ENCODE data around the gene ORAI2. TPM values are rescaled to one million over a fixed set of nuclear protein-coding genes. Genes with fewer than 3 reads are reported as not detected.

The ORAI2 gene
- total and polyA plus RNA-seq, 10 of the 15 experiments (the other 5 are each of a cell fraction or from before 2014, with no cell fraction given), result 5.8 to 111 (median 46.9) TPM

GRCh38 chr7:102387064-102387463, 46.3 kb upstream of the ORAI2 start:
- BruUV-seq (replicated peaks), result no TSS peak
- POLR2A ChIA-PET, result interaction anchor here (0.6 to 1.6 kb wide), 3 partner anchors 94 to 411 kb away, joined by 3 to 6 read pairs (median 4); no protein-coding TSS in a partner anchor

More at GRCh38 chr7:102387064-102387463, 46.3 kb upstream of the ORAI2 start:
- Histone ChIP-seq H3K4me2 (ENCODE audit: control insufficient read depth, insufficient read depth) (no peak overlapping the region), H2AFZ (ENCODE audit: control insufficient read depth, low read depth, low read length) (no peak overlapping the region), H4K20me1 (ENCODE audit: control insufficient read depth, insufficient read depth) (no peaks in the 10 kb centered on the region), H3K9me3 (replicated peaks; ENCODE audit: control insufficient read depth, insufficient read depth, low read length) (no peaks in the 10 kb centered on the region), H3K9ac (ENCODE audit: control insufficient read depth, insufficient read depth, low read length) (no peak overlapping the region), H3K27ac (ENCODE audit: control insufficient read depth, insufficient read depth) (no peak overlapping the region), H3K27me3 (replicated peaks in 1 of 2; ENCODE audit: control insufficient read depth in 2 of 2, insufficient read depth in 2 of 2, low read length in 1 of 2) (no peaks in the 10 kb centered on the region), H3K4me3 (no peak overlapping the region), H3K4me1 (ENCODE audit: control insufficient read depth, insufficient read depth, low read length) (peaks cover 9% of the 10 kb centered on the region), H3K36me3 (ENCODE audit: control insufficient read depth in 2 of 2, insufficient read depth in 2 of 2, low read length in 1 of 2) (peaks cover 3 to 14% of the 10 kb centered on the region in 2 experiments), H3K79me2 (ENCODE audit: control insufficient read depth, insufficient read depth, low read length) (peaks cover 4% of the 10 kb centered on the region)
- FAIRE-seq, result no peak
- ChIA-PET SMC1A (ENCODE audit: uncharacterized antibody, unreplicated experiment) (interaction anchor here (5.4 to 9.2 kb wide), 2 partner anchors 98 to 106 kb away, joined by 39 to 122 read pairs; partner anchors contain the start of gene SH2B2), RAD21 (ENCODE audit: unreplicated experiment) (interaction anchor here (0.6 to 9.0 kb wide), 4 partner anchors 81 to 109 kb away, joined by 3 to 79 read pairs (median 8); partner anchors contain the start of gene SH2B2), CTCF (interaction anchor here (1.0 to 13.5 kb wide), 5 partner anchors 52 to 1104 kb away, joined by 3 to 205 read pairs (median 3); no protein-coding TSS in a partner anchor)
- in situ Hi-C loops (cut with MboI) (loop anchor here (10.0 kb wide), 1 partner anchor 782 kb away; no protein-coding TSS in a partner anchor), intact Hi-C loops (cut with micrococcal nuclease; ENCODE audit: unreplicated experiment) (no loop called here)
- 100% methylated on average over 6 of the region's 6 CpGs for WGBS (ENCODE audit: insufficient coverage, insufficient replicate concordance, low lambda C conversion rate, missing lambda C conversion rate)
- no peak for ATAC-seq
- no peak for TF ChIP-seq MXI1 (IDR thresholded peaks at IDR 0.05; ENCODE audit: low read depth, low read length)
- no peak for TF ChIP-seq ZBED1 (IDR thresholded peaks at IDR 0.05; ENCODE audit: borderline replicate concordance)
- no peak for TF ChIP-seq ZNF24 (IDR thresholded peaks at IDR 0.05)
- TF ChIP-seq SUZ12 (IDR thresholded peaks at IDR 0.05; ENCODE audit: unreplicated experiment), result no peak
- no peak for TF ChIP-seq USF1 (IDR thresholded peaks at IDR 0.05; ENCODE audit: borderline replicate concordance, extremely low read length, insufficient read depth, low read depth, low read length)
- no peak for TF ChIP-seq ZBTB11 (CRISPR knock-in tag; IDR thresholded peaks at IDR 0.05)
- no peak for TF ChIP-seq TARDBP (IDR thresholded peaks at IDR 0.05; ENCODE audit: borderline replicate concordance)
- TF ChIP-seq FOXM1 (IDR thresholded peaks at IDR 0.05; ENCODE audit: low read depth, low read length), result no peak
- DNase-seq (ENCODE audit: low read depth, low spot score), result no peak

All from GM12878 (cell line).